ENCODE data around the gene SNX30.
"Not testable (repeated sequence)": the region's sequence is repeated elsewhere in the genome, so short reads cannot be mapped to it uniquely, and the experiment has no call there.

Gene SNX30

GRCh38 chr9:112719241-112719691 lies 31.3 kb upstream of the SNX30 start:
- no peak overlapping the region for H3K4me3 ChIP-seq (ENCODE audit: low read depth, low read length)
- TF ChIP-seq CTCF (IDR thresholded peaks at IDR 0.05; ENCODE audit: insufficient read depth, low read depth, low read length, missing control alignments): no peak
- peak; percentile 66 for DNase-seq (ENCODE audit: low read depth)

- TF ChIP-seq CTCF (IDR thresholded peaks at IDR 0.05; ENCODE audit: insufficient read depth, low read depth, low read length, missing control alignments): no peak
- no peak for DNase-seq (ENCODE audit: low read depth)
- H3K4me3 ChIP-seq (ENCODE audit: low read depth, low read length): no peak overlapping the region
Measured at GRCh38 chr9:112719696-112720095, 30.9 kb upstream of the SNX30 start.

GRCh38 chr9:112720113-112720780 lies 30.3 kb upstream of the SNX30 start:
- peak; percentile 33 for DNase-seq (ENCODE audit: low read depth)
- no peak for TF ChIP-seq CTCF (IDR thresholded peaks at IDR 0.05; ENCODE audit: insufficient read depth, low read depth, low read length, missing control alignments)
- H3K4me3 ChIP-seq (ENCODE audit: low read depth, low read length): no peak overlapping the region

- not testable (repeated sequence) for DNase-seq (ENCODE audit: low read depth); H3K4me3 ChIP-seq (ENCODE audit: low read depth, low read length)
Measured at GRCh38 chr9:112722749-112723148, 27.8 kb upstream of the SNX30 start.

- H3K4me3 ChIP-seq (ENCODE audit: low read depth, low read length): no peak overlapping the region
- DNase-seq (ENCODE audit: low read depth): peak; percentile 41
- TF ChIP-seq CTCF (IDR thresholded peaks at IDR 0.05; ENCODE audit: insufficient read depth, low read depth, low read length, missing control alignments): no peak
Measured at GRCh38 chr9:112725961-112726360, 24.6 kb upstream of the SNX30 start.

- H3K4me3 ChIP-seq (ENCODE audit: low read depth, low read length): no peak overlapping the region
- TF ChIP-seq CTCF (IDR thresholded peaks at IDR 0.05; ENCODE audit: insufficient read depth, low read depth, low read length, missing control alignments): no peak
- DNase-seq (ENCODE audit: low read depth): peak; percentile 15
Measured at GRCh38 chr9:112726428-112726827, 24.1 kb upstream of the SNX30 start.

GRCh38 chr9:112728401-112728800 lies 22.2 kb upstream of the SNX30 start:
- TF ChIP-seq CTCF (IDR thresholded peaks at IDR 0.05; ENCODE audit: insufficient read depth, low read depth, low read length, missing control alignments): no peak
- no peak overlapping the region for H3K4me3 ChIP-seq (ENCODE audit: low read depth, low read length)
- DNase-seq (ENCODE audit: low read depth): no peak

Data from GM12865 (cell line).